ENCODE measurements around the gene NETO2.

NETO2 gene

GRCh38 chr16:47134550-47134949 is 9.2 kb downstream of the NETO2 start (continued):
- TF ChIP-seq HOXA7 (CRISPR knock-in tag; IDR thresholded peaks at IDR 0.05; ENCODE audit: borderline replicate concordance) (no peak), MYNN (tag by site-specific recombination; IDR thresholded peaks at IDR 0.05; ENCODE audit: borderline replicate concordance) (no peak), ZNF266 (tag by site-specific recombination; IDR thresholded peaks at IDR 0.05; ENCODE audit: low read depth) (no peak), ZNF335 (tag by site-specific recombination; conservative IDR thresholded peaks at IDR 0.05) (no peak)

- no peaks in the 10 kb centered on the region for H3K9me3 ChIP-seq (ENCODE audit: control insufficient read depth, insufficient read depth, low read depth, low read length)
- ChIA-PET POLR2A (no interaction called here), CTCF (interaction anchor here (1.7 to 1.8 kb wide), 2 partner anchors 10 to 11 kb away, joined by 4 to 10 read pairs; partner anchors contain the start of gene NETO2)
- H3K4me3 ChIP-seq (ENCODE audit: low read depth, low read length), result no peak overlapping the region
- H3K27ac ChIP-seq (ENCODE audit: extremely low read depth, low read depth, low read length), result no peak overlapping the region
- TF ChIP-seq ZBTB8A (tag by site-specific recombination; IDR thresholded peaks at IDR 0.05) (no peak), GLI2 (tag by site-specific recombination; IDR thresholded peaks at IDR 0.05; ENCODE audit: borderline replicate concordance, low read depth) (no peak), ZNF18 (tag by site-specific recombination; IDR thresholded peaks at IDR 0.05) (no peak), ZNF19 (tag by site-specific recombination; IDR thresholded peaks at IDR 0.05; ENCODE audit: low read depth) (no peak), IKZF3 (tag by site-specific recombination; IDR thresholded peaks at IDR 0.05) (no peak), GLIS2 (tag by site-specific recombination; IDR thresholded peaks at IDR 0.05) (no peak), ZNF2 (tag by site-specific recombination; IDR thresholded peaks at IDR 0.05) (no peak), MEIS1 (CRISPR knock-in tag; IDR thresholded peaks at IDR 0.05; ENCODE audit: borderline replicate concordance) (no peak), ZNF169 (tag by site-specific recombination; IDR thresholded peaks at IDR 0.05) (no peak), ZNF449 (tag by site-specific recombination; IDR thresholded peaks at IDR 0.05) (no peak), ZBTB49 (tag by site-specific recombination; IDR thresholded peaks at IDR 0.05; ENCODE audit: low read depth) (no peak), ZNF174 (tag by site-specific recombination; IDR thresholded peaks at IDR 0.05) (no peak), ZNF558 (tag by site-specific recombination; IDR thresholded peaks at IDR 0.05) (no peak), REST (tag by site-specific recombination; IDR thresholded peaks at IDR 0.05) (no peak), SP7 (tag by site-specific recombination; IDR thresholded peaks at IDR 0.05) (no peak), ZNF292 (tag by site-specific recombination; IDR thresholded peaks at IDR 0.05; ENCODE audit: borderline replicate concordance, low read depth) (no peak), ZNF248 (tag by site-specific recombination; IDR thresholded peaks at IDR 0.05) (no peak), ZNF707 (tag by site-specific recombination; IDR thresholded peaks at IDR 0.05) (no peak)
- H3K4me1 ChIP-seq (ENCODE audit: control insufficient read depth, insufficient read depth, low read length), result no peaks in the 10 kb centered on the region; the same call in 1 of the 2 replicates
- peaks cover 0 to 14% of the 10 kb centered on the region in 2 experiments; a peak in 1 of 3 replicates for H3K36me3 ChIP-seq (ENCODE audit: control insufficient read depth in 2 of 2, insufficient read depth in 1 of 2, low read length in 2 of 2)
These were observed 11.4 kb downstream of the NETO2 start for GRCh38 chr16:47132308-47132707.
